Brain microvascular endothelial cell (primary cell): ENCODE measurements around the gene SSRP1.

Experiments
- DNase-seq: peaks from one replicate; pipeline ENCODE4 v3.0.0-alpha.2; 2020
- H3K27ac ChIP-seq: fragments of 250-450 bp; sonication (Bioruptor Pico); 2 replicates; pipeline ENCODE4 v1.5.1; 2020; ENCODE audit warnings: mild to moderate bottlenecking, moderate library complexity
- H3K27me3 ChIP-seq: fragments of 250-450 bp; sonication (Bioruptor Pico); replicated peaks from 2 replicates; pipeline ENCODE4 v1.5.1; 2020; ENCODE audit warnings: mild to moderate bottlenecking
- H3K36me3 ChIP-seq: fragments of 250-450 bp; sonication (Bioruptor Pico); replicated peaks from 2 replicates; pipeline ENCODE4 v1.5.1; 2020; ENCODE audit warnings: mild to moderate bottlenecking
- H3K4me3 ChIP-seq: 2 replicates; pipeline ENCODE4 v1.5.1; 2011; ENCODE audit warnings: low read depth, mild to moderate bottlenecking, control low read depth, low read length, moderate library complexity
- in situ Hi-C: cut with HindIII; loops from 2 replicates; pipeline ENCODE4 v1.10.0; 2017; ENCODE audit warnings: low sequenced_read_pairs, low pct_ligation_motif_present
- TF ChIP-seq, protein P1 (sequence below): IDR thresholded peaks from 2 replicates; pipeline ENCODE4 v1.5.1; 2011; ENCODE audit warnings: low read depth, mild to moderate bottlenecking, moderate library complexity, low read length, control low read depth, inconsistent platforms; ENCODE audit errors: missing control alignments

Gene SSRP1

GRCh38 chr11:57311109-57311936 lies 24.4 kb downstream of the SSRP1 start:
- Histone ChIP-seq H3K27ac (peak overlapping the region; percentile 80), H3K4me3 (peak overlapping the region; percentile 54), H3K36me3 (peaks cover 73% of the 10 kb centered on the region), H3K27me3 (no peaks in the 10 kb centered on the region)
- DNase-seq = peak; percentile 95
- TF ChIP-seq, protein P1, sequence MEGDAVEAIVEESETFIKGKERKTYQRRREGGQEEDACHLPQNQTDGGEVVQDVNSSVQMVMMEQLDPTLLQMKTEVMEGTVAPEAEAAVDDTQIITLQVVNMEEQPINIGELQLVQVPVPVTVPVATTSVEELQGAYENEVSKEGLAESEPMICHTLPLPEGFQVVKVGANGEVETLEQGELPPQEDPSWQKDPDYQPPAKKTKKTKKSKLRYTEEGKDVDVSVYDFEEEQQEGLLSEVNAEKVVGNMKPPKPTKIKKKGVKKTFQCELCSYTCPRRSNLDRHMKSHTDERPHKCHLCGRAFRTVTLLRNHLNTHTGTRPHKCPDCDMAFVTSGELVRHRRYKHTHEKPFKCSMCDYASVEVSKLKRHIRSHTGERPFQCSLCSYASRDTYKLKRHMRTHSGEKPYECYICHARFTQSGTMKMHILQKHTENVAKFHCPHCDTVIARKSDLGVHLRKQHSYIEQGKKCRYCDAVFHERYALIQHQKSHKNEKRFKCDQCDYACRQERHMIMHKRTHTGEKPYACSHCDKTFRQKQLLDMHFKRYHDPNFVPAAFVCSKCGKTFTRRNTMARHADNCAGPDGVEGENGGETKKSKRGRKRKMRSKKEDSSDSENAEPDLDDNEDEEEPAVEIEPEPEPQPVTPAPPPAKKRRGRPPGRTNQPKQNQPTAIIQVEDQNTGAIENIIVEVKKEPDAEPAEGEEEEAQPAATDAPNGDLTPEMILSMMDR = no peak
- in situ Hi-C loops = no loop called here

GRCh38 chr11:57310630-57311086 lies 25.0 kb downstream of the SSRP1 start:
- peak overlapping the region; percentile 54 for H3K4me3 ChIP-seq
- H3K27me3 ChIP-seq = no peaks in the 10 kb centered on the region
- H3K27ac ChIP-seq = peak overlapping the region; percentile 80
- TF ChIP-seq, protein P1 = no peak
- H3K36me3 ChIP-seq = peaks cover 69% of the 10 kb centered on the region
- in situ Hi-C loops = no loop called here
- DNase-seq = no peak

DNA sequence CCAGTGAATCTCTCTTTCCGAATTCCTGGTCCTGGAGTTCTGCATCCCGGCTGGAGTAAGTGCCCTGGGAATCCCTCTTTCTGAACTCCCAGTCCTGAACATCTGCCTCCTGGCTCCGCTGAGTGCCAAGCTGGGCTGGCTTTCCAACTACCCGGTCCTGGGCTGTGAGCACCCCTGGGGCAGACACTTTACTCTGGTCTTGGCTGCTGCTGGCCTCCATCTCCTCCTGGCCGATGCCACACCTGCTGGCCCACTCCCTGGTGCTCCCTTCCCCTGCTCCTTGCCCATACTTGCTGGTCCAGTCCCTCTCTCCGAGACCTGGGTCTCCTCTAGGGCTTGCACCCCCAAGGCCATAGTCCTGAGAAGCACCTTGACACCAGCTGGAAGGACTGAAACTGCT lies 25.6 kb downstream of the SSRP1 start:
- in situ Hi-C loops = no loop called here
- H3K36me3 ChIP-seq = peaks cover 65% of the 10 kb centered on the region
- no peaks in the 10 kb centered on the region for H3K27me3 ChIP-seq
- DNase-seq = no peak
- TF ChIP-seq, protein P1 = no peak
- no peak overlapping the region for H3K4me3 ChIP-seq
- H3K27ac ChIP-seq = no peak overlapping the region

DNA sequence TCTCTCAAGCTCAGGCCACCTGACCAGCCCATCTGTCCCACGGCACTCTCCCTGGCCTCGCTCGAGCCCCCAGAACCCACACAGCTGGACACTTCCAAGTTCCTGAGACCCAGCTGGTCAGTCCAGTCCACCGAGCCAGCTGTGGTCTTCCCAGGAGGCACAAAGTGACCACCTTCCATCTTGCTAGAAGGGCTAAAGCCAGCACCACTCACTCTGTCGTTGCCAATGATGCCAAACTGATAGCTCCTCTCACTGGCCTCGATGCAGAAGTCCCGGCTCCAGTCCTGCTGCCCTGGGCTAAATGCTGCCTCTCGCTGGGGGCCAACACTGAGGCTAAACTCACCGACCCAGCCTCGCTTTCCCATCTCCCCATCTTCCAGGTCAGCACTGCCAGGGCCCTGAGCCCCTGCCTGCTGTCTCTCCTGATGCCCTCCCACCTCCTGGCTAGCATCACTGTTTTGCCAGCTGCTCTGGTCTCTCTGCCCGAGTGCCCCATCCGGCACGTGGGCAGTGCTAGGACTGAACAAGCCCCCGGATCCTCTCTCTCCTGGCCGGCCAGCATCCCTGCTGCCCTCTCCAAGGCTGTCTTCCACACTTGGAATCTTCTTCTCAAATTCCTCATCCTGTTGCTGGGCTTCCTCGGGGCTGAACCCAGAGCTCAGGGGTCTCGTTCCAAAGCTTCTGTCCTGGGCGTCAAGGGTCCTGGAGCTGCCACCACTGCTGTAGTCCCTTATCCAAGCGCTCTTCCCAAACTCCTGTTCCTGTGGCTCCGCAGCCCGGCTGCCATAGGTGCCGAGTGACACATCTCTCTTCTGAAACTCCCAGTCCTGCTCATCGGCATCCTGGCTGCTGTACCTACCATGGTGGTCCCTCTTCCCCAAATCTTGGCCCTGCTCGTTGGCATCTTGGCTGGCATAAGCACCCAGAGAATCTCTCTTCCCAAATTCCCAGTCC lies 26.3 kb downstream of the SSRP1 start:
- no peaks in the 10 kb centered on the region for H3K27me3 ChIP-seq
- in situ Hi-C loops = no loop called here
- no peak overlapping the region for H3K27ac ChIP-seq
- H3K4me3 ChIP-seq = no peak overlapping the region
- no peak for DNase-seq
- peaks cover 61% of the 10 kb centered on the region for H3K36me3 ChIP-seq
- TF ChIP-seq, protein P1 = no peak

GRCh38 chr11:57308426-57309060 lies 27.1 kb downstream of the SSRP1 start:
- peaks cover 55% of the 10 kb centered on the region for H3K36me3 ChIP-seq
- in situ Hi-C loops = no loop called here
- TF ChIP-seq, protein P1 = no peak

More at GRCh38 chr11:57308426-57309060, 27.1 kb downstream of the SSRP1 start:
- no peaks in the 10 kb centered on the region for H3K27me3 ChIP-seq
- no peak overlapping the region for H3K4me3 ChIP-seq
- H3K27ac ChIP-seq = no peak overlapping the region
- no peak for DNase-seq
